GM21786 (cell line): ENCODE results near the gene HABP4.

Experiments
- ATAC-seq: cut with Tn5 transposase; IDR thresholded peaks from one replicate; pipeline ENCODE4 v1.9.1; 2021; ENCODE audit not compliant: unreplicated experiment

Gene HABP4

GRCh38 chr9:96515621-96516470 lies 65.9 kb downstream of the HABP4 start:
- ATAC-seq, result no peak

DNA sequence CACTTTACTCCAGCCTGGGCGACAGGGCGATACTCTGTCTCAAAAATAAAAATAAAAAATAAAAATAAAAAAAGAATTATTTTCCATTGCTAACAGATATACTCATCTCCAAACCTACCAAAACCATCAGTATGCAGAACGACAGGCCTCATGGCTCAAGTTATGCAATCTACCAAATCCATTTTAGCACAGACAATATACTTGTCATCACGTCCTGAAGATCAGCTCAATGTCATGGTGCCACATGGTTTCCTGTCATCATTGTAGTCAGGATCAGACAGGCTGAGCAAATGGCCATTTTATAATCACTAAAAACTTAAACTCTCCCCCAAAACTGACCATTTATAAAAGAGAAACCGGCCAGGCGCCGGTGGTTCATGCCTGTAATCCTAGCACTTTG lies 69.1 kb downstream of the HABP4 start:
- ATAC-seq, result no peak

DNA sequence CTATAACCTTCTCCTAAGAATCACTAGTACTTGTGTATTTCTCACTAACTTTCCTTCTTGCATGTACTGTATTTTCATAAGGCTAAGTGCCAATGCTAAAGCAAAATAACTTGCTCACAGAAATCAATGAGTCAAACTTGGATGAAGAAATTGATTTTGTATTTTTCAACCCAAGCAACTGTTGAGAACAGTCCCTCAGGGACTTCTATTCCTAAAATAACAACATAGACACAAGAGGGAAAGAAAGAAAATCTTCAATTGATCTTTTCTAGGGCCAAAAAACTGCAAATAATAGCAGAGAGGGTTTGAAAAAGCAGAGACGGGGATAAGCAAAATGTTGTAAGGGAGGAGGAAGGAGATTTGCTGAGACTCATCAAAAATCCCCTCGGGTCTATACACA lies 69.8 kb downstream of the HABP4 start:
- no peak for ATAC-seq

GRCh38 chr9:96522366-96522765 lies 72.4 kb downstream of the HABP4 start:
- ATAC-seq, result no peak

DNA sequence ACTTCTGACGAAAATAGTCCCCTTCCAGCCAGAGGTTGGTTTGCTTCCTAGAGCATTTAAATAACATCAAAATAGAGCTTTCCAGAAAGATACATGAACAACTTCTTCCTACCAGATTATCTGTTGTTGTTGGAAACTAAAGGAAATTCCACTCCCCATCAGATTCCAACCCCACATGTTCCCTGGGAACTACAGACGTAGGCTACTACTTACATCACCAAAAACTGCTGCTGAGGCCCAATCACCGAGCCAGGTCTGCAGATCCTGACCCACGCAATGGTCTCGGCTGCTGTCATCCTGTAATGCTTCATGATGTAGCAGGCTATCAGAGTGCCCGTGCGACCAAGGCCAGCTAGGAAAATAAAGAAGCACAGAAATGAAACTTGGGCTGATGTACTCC lies 73.4 kb downstream of the HABP4 start:
- ATAC-seq, result no peak

- ATAC-seq, result no peak
Measured at GRCh38 chr9:96524045-96524444, 74.1 kb downstream of the HABP4 start.

DNA sequence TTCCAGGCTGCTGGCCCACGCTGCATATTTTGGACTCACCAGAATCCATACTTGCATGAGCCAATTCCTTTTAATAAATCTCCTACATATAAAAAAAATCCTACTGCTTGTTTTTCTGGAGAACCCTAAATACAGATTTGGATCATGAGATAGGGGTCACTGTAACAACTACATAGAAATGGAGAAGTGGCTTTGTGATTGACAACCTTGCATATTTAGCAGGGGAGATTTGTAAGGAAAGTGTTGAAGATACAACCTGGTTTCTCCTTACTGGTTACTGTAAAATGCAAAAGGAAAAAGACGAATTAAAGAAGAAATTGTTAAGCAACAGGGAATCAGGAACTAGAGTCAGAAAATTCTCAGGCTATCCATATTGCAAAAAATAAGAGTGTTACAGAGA lies 74.8 kb downstream of the HABP4 start:
- ATAC-seq, result no peak

GRCh38 chr9:96532173-96532572 lies 82.2 kb downstream of the HABP4 start:
- no peak for ATAC-seq

DNA sequence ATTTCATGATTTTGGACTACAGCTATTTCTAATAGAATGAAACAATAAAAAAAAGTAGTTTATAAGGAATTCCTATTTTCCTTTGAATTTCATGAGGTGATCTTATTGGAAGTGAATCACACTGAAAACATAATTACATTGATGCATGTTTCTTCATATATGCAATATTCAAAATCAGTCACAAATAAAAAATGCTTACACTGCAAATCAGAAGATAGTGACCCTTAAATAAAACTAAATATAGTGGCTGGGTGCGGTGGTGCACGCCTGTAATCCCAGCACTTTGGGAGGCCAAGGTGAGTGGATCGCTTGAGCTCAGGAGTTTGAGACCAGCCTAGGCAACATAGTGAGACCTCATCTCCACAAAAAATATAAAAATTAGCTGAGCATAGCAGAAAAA lies 90.1 kb downstream of the HABP4 start:
- no peak for ATAC-seq
